ENCODE results near the gene MYBPH.

Gene MYBPH

GRCh38 chr1:203165101-203165799 lies 10.4 kb downstream of the MYBPH start:
- FAIRE-seq, result no peak

GRCh38 chr1:203163891-203164635 lies 11.6 kb downstream of the MYBPH start:
- no peak for FAIRE-seq

GRCh38 chr1:203162403-203162802 lies 13.2 kb downstream of the MYBPH start:
- no peak for FAIRE-seq

- no peak for FAIRE-seq
These were observed 13.9 kb downstream of the MYBPH start for GRCh38 chr1:203161703-203162102.

- FAIRE-seq, result no peak
These were observed 14.5 kb downstream of the MYBPH start for GRCh38 chr1:203161175-203161574.

GRCh38 chr1:203159844-203160243 lies 15.8 kb downstream of the MYBPH start:
- FAIRE-seq, result no peak

- FAIRE-seq, result no peak
These were observed 16.5 kb downstream of the MYBPH start for GRCh38 chr1:203158960-203159665.

GRCh38 chr1:203158423-203158822 lies 17.2 kb downstream of the MYBPH start:
- no peak for FAIRE-seq

GRCh38 chr1:203156280-203156679 lies 19.3 kb downstream of the MYBPH start:
- no peak for FAIRE-seq

GRCh38 chr1:203153989-203154821 lies 21.4 kb downstream of the MYBPH start:
- FAIRE-seq, result no peak

GRCh38 chr1:203153051-203153988 lies 22.3 kb downstream of the MYBPH start:
- FAIRE-seq, result no peak

- FAIRE-seq, result no peak
These were observed 23.2 kb downstream of the MYBPH start for GRCh38 chr1:203152158-203153034.

- no peak for FAIRE-seq
These were observed 24.1 kb downstream of the MYBPH start for GRCh38 chr1:203151362-203152157.

- FAIRE-seq, result no peak
These were observed 24.9 kb downstream of the MYBPH start for GRCh38 chr1:203150511-203151297.

- no peak for FAIRE-seq
These were observed 26.3 kb downstream of the MYBPH start for GRCh38 chr1:203149188-203149840.

GRCh38 chr1:203148579-203148978 lies 27.0 kb downstream of the MYBPH start:
- no peak for FAIRE-seq

GRCh38 chr1:203148127-203148526 lies 27.5 kb downstream of the MYBPH start:
- FAIRE-seq, result no peak

GRCh38 chr1:203147376-203147775 lies 28.2 kb downstream of the MYBPH start:
- no peak for FAIRE-seq
